GM12864 (cell line): ENCODE results near the gene GRM7.

ENCODE experiments used
- DNase-seq: peaks from one replicate; pipeline ENCODE4 v3.0.0-alpha.2; 2011; ENCODE audit warnings: low read depth
- H3K4me3 ChIP-seq: 2 replicates; pipeline ENCODE4 v1.5.1; 2011; ENCODE audit warnings: mild to moderate bottlenecking, low read depth, low read length, control low read depth
- TF ChIP-seq, protein P1 (sequence below): IDR thresholded peaks from 2 replicates; pipeline ENCODE4 v1.5.1; 2011; ENCODE audit warnings: low read depth, mild to moderate bottlenecking, moderate library complexity, low read length, control low read depth, inconsistent platforms; ENCODE audit errors: missing control alignments

Gene GRM7

DNA sequence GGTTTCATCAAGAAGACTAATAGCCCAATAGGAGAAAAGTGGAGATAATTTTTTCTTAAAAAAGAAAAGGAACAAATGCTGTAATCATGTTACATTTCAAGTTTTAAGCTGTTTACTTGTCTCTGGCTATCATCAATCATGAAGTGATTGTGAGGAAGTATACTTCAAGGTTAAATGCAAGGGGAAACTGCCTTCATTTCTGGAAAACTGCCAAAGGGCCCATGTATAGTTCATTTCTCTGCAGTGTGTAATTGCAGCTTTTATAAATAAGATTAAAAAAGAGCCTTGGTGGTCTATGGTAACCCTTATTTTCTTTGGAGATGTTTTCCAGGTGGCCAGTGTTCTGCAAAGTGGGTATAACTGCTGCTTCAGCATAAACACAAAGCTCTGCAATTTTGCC, 101.9 kb downstream of the GRM7 start:
- H3K4me3 ChIP-seq = no peak overlapping the region
- DNase-seq = no peak
- TF ChIP-seq, protein P1, sequence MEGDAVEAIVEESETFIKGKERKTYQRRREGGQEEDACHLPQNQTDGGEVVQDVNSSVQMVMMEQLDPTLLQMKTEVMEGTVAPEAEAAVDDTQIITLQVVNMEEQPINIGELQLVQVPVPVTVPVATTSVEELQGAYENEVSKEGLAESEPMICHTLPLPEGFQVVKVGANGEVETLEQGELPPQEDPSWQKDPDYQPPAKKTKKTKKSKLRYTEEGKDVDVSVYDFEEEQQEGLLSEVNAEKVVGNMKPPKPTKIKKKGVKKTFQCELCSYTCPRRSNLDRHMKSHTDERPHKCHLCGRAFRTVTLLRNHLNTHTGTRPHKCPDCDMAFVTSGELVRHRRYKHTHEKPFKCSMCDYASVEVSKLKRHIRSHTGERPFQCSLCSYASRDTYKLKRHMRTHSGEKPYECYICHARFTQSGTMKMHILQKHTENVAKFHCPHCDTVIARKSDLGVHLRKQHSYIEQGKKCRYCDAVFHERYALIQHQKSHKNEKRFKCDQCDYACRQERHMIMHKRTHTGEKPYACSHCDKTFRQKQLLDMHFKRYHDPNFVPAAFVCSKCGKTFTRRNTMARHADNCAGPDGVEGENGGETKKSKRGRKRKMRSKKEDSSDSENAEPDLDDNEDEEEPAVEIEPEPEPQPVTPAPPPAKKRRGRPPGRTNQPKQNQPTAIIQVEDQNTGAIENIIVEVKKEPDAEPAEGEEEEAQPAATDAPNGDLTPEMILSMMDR = no peak

DNA sequence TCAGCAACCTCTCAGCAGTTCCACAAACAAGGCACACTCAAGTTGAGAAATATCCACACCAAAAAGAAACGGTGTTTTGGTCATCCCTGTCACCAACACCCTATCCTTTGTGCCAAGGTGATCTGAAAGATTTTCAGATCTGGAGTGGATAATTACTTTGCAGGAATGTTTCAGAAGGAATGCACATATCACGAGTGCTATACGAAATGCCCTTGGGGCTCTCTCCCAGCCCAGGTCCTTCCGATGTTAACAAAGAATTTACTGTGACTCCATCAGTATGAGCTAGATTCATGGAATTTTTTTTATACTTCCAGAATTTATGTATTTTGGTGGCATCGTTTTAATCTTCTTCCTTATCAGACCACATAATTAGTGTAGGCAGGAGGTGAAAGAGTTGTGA, 105.0 kb downstream of the GRM7 start:
- no peak overlapping the region for H3K4me3 ChIP-seq
- DNase-seq = no peak
- TF ChIP-seq, protein P1 = no peak

GRCh38 chr3:6971933-6972332, 111.0 kb downstream of the GRM7 start:
- TF ChIP-seq, protein P1 = no peak
- DNase-seq = no peak
- H3K4me3 ChIP-seq = no peak overlapping the region

DNA sequence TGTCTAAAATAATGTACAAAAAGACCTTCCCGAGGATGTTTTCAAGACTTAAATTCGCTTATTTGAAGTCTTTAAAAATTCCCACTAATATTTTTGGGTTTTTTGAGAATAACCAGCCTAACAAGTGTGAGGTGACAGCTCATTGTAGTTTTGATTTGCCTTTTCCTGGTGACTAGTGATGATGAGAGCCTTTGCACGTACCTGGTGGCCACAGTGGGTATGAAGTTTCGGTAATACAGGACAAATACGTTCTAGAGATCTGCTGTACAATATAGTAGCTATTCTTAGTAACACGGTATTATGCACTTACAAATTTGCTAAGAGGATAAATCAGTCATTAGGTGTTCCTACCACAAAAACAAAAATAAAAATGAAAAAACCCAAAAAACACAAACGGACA, 124.9 kb downstream of the GRM7 start:
- TF ChIP-seq, protein P1 = no peak
- no peak overlapping the region for H3K4me3 ChIP-seq
- no peak for DNase-seq

DNA sequence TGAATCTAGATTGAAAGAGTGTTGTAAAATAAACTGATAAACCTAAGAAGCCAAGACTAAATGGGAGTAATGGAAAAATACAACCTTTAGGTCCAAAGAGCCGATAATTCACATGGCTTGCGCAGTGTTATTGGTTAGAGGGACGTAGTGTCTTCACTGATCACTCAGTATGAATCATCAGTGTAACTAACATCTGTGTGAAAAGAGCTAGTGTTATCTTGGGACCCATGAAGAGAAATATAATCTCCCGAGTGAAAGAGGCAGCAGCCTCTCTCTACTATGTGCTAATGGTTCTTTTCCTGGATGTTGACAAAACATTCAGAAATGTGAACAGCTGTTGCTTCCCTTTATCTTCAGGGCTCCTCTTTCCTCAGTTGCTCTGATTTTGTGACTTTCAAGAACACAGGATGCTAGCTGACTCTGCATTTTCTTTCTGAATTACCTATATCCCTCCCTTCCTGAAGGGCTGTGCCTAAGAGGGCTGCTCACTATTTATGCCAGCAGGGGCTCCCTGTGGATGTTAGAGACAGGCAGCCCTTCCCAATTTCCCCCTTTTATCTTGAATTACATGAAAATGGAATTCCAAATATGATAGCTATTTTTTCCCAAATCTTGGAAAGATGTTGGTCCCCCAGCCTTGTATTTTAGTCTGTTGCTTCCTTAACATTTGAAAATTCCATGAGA, 128.8 kb downstream of the GRM7 start:
- H3K4me3 ChIP-seq = no peak overlapping the region
- no peak for DNase-seq
- TF ChIP-seq, protein P1 = no peak

DNA sequence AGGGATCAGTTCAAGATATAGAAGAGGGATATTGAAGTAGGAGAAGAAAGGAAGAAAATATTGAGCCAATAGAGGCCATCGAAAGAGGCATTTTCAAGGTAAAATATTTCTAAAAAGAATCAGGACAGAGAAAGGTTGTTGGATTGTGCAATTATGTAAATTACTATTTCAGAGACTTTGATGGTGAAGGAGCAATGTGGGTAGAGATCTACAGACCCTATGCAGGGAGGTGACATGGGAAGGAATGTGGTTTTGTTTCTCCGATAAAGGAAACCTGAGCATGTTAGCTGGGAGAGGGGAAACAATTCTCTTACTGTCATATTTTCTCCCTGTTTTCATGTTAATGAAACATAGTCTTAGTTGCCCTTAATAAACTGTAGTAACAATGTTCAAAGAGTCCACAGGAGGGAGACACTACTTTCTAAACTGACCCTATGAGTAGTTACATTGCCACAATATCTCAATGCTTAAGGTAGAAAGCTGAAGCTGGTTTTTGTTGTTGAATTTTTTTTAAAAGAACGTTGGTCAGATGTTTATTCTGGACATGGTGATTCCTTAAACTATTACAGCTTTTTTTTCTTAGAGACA, 133.3 kb downstream of the GRM7 start:
- TF ChIP-seq, protein P1 = no peak
- no peak overlapping the region for H3K4me3 ChIP-seq
- DNase-seq = no peak

GRCh38 chr3:7000501-7000900, 139.6 kb downstream of the GRM7 start:
- DNase-seq = no peak
- no peak overlapping the region for H3K4me3 ChIP-seq
- TF ChIP-seq, protein P1 = no peak
